Caki2 (cell line): Measurements from ENCODE around the gene NKX2-8. TPM values are rescaled to one million over a fixed set of nuclear protein-coding genes. Genes with fewer than 3 reads are reported as not detected.
"Not testable (repeated sequence)": the region's sequence is repeated elsewhere in the genome, so short reads cannot be mapped to it uniquely, and the experiment has no call there.

Experiments used
- DNase-seq: peaks from one replicate; pipeline ENCODE4 v3.0.0-alpha.2; 2015; ENCODE audit warnings: low read depth
- in situ Hi-C: cut with HindIII; loops from 2 replicates; pipeline ENCODE4 v1.10.0; 2016; ENCODE audit warnings: low sequenced_read_pairs, low pct_unique_long_range_greater_than_20kb, mixed read lengths
- total RNA-seq: library from RNA; depleted of rRNA; stranded (reverse); fragments of >200 nt; shearing (Covaris generic); gene quantifications from 2 replicates; pipeline ENCODE4 v1.2.3, GENCODE V29; 2014; ENCODE audit warnings: low replicate concordance; rRNA removed

The NKX2-8 gene
- total RNA-seq, 1 experiment from 2014 or later = 5.5 TPM

DNA sequence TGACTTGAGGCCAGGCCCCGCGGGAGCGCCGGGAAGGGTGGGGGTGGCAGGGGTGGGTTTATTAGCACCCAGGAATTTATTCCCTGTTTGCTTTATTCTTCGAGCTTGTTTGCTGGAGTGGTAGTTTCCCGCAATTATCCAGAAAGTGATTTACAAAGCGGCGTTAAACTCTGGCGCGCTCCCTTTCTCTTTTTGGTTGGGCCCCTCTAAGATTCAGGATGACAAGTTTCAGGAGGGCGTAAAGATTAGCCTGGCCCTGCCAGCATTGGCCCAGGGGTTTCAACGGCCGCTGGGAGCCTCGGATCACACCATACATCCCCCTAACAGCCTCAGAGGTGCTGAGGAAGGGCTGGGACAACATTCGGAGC is 444 bp upstream of the NKX2-8 start:
- in situ Hi-C loops = no loop called here
- no peak for DNase-seq

DNA sequence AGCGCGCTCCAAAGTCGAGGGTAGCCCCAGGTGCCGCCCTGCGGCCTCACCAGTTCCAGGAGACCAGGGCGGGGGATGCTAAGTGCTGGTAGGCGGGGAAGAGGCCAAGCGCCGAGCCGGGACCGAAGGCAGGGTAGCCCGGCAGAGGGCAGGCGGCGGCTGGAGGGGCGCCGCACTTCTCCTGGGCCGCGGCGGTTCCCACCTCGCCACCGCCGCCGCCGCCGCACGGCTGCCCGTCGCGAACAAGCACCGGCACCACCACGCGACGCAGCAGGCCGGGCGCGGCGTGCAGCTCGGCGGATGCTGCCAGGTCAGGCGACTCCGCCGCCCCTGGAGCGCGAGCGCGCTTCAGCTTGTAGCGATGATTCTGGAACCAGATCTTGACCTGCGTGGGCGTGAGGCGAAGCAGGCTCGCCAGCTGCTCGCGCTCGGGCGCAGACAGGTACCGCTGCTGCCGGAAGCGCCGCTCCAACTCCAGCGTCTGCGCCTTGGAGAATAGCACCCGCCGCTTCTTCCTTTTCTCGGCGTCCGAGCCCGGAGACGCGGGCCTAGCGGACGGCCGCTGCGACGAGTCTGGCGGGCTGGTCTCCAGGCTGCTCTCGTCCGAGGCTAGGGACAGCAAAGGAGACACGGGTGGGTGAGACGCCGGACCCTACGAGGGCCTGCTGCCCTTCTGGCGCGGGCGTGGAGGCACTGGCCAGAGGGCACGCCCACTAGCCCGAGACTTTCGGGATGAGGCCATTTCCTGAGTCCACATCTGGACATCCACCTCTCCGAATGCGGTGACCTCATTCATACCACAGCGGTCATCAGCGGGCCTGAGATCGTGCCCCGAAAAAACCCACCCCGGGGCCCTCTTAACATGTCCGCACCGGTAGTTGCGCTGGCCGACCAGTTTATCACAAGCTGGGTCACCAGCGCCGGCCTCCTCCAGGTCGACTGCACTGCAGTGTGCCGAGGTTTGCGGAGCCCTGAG is 1.3 kb downstream of the NKX2-8 start:
- peak; percentile 43 for DNase-seq
- in situ Hi-C loops = no loop called here

DNA sequence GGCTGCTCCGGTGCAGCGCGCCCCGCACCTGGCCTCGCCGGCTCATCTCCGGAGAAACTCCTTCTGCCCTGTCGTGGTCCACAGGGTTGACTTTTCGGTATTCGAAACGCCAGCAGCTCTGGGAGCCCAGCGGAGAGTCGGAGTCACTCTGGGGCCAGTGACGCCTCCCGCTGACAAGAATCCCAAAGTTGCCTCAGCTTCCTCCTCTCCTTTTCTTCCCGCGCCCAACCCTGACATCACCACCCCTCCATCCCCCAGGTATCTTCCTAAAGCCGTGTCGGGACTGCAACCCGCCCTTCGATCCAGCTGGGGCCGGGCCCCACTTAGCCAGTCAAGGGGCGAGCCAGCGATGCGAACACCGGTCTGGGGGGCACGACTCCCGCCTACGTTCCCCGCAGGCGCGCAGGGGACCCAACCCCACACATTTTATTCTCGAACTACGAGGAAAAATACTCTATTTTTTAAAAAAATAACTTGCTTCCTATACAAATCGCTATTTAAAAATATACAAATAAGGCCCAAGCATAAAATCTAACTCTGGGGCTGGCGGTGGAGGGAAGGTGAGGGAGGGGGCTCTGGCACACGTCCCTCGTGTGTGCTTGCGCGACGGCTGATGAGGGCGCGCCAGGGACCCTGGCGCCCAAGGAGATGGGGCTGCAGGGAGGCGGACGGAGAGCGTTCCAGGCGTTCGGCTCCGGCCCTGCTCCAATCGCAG is 2.1 kb downstream of the NKX2-8 start:
- in situ Hi-C loops = no loop called here

DNA sequence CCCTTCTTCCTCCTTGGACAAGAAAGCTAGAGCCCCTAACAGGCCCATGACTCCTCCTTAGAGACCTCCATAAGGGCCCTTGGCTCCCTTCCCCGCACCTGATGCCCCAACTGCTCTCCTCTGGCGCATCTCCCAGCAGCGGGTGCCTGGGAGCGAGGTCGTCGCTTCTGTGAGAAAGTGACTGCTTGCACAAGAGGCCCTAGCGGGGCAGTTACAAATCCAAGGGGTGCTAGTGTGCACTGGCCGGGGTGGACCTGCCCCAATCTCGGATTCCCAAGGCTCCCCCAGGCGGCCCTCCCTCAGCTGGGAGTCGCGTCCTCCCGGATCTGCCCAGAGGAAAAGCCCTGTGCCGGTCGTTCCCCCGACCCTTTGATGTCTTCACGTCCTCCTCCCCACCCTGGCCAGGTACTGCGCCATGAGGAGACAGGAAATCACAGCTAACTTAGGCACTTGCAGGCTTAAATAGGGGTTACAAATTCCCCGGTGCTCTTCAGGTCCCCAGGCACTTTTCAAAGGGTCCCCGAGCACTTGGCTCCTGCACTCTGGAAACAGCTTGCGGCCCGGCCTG is 2.8 kb downstream of the NKX2-8 start:
- no peak for DNase-seq
- in situ Hi-C loops = no loop called here

More for the DNA sequence above, 2.1 kb downstream of the NKX2-8 start:
- no peak for DNase-seq

- DNase-seq = no peak
- in situ Hi-C loops = no loop called here
Measured at GRCh38 chr14:36579001-36579555, 3.3 kb downstream of the NKX2-8 start.

- in situ Hi-C loops = no loop called here
Measured at GRCh38 chr14:36570065-36570464, 12.3 kb downstream of the NKX2-8 start.

DNA sequence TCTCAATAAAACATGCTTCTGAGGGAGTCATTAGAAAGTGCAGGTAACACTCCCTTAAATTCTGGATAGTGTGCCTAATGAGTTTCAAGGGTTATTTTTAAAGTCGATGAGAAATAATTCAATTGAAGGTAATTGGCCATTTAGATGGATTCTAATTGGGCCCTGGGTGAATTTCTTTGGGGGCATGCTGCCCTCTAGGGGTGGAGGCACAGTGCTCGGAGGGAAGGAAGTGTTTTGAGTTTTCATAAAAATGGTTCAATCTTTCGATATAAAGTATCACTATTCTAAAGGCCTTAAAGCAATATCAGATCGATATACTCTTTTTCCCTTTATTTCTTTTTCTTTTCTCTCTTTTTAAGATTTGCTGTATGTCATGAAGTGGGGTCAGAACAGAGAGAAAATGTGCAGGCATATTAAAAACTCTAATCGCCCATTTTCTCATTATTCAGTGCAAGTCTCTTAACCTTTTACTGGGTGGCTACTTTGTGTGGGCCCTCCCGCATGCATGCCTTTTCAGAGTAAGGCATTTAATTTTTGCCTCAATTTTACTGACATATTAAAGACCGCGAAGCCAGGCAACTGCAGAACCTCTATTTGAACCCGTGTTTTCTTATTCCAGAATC is 25.5 kb downstream of the NKX2-8 start:
- no peak for DNase-seq

More at GRCh38 chr14:36570065-36570464, 12.3 kb downstream of the NKX2-8 start:
- no peak for DNase-seq

GRCh38 chr14:36555998-36556743 is 26.2 kb downstream of the NKX2-8 start:
- no peak for DNase-seq
- in situ Hi-C loops = no loop called here

More for the DNA sequence above, 25.5 kb downstream of the NKX2-8 start:
- in situ Hi-C loops = no loop called here

DNA sequence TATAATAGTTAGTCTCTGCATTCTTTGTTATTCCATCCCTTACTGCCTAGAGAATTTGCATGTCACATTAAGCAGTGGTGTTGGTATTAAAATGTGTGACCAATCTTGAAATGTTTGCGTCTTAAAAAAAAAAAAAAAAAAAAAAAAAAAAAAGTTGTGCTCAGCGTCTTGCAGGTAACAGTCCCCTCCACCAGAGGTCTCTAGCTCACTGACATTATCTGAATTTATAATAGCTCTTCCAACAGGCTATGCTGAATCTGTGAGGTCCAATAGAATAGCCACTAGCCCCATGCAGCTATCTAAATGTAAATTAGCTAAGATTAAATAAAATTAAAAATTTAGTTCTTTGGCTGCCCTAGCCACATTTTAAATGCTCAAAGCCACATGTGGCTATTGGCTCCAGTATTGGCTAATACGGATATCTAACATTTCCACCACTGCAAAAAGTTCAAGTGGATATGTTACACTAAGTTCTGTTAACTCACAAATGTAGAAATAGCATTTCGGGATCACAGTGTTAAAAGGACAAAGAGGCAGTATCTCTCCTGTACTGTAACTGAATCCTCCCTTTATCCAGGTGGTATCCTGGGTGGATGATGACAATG is 28.7 kb downstream of the NKX2-8 start:
- in situ Hi-C loops = no loop called here
- DNase-seq = peak; percentile 34

- DNase-seq = no peak
- in situ Hi-C loops = no loop called here
Measured at GRCh38 chr14:36550899-36551298, 31.5 kb downstream of the NKX2-8 start.

DNA sequence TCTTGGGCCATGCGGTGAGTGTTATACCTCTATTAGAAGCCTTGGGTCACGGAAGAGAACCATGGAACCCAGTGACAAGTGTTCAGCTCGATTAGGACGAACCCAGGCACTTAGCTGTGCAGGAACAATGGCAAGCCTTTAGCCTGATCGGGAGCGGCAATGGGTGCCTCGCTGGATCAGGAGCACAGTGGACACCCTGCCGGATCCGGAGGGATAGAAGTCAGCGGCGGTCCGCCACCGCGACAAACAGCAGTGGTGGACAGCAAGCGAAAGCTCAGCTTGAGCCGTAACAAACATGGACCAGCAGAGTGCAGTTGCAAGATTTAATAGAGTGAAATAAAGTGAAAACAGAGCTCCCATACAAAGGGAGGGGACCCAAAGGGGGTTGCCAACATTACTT is 38.1 kb downstream of the NKX2-8 start:
- DNase-seq, in situ Hi-C loops: not testable (repeated sequence)

DNA sequence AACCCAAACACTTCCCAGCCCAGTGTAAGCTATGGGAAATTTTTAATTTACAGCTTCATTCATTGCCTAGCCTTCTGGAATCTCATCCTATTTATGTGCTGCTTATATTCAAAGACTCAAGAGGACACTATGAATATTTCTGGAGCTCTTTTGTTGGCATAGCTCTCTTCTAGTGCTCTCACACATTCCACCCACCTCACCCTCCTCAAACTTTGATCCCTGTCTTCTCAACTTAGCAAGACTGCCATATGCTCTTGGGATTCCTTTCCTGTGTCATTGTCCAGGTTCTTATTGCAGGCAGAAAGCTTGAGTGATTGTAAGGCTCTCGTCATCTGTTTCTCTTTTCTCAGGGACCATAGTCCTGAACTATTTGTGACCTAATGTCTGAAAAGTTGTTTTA is 44.4 kb downstream of the NKX2-8 start:
- in situ Hi-C loops = no loop called here
- no peak for DNase-seq

Other genes starting within 250 kb of the NKX2-8 start
- gene NKX2-1, start 62.4 kb downstream of the NKX2-8 start, total RNA-seq = 0.29 TPM in 1 of 2 replicates, not detected in the other
- gene PAX9, start 79.2 kb upstream of the NKX2-8 start, total RNA-seq = 0.29 and 0.34 TPM in 2 replicates